Activated CD4-positive, alpha-beta T cell treated with anti-CD3 and anti-CD28 coated beads for 36 hours (primary cell): Measurements from ENCODE around the gene ENGASE. TPM values are rescaled to one million over a fixed set of nuclear protein-coding genes. Genes with fewer than 3 reads are reported as not detected.

Experiments used
- ATAC-seq: fragments of 200-7000 bp; cut with Tn5 transposase; one replicate; pipeline ENCODE4 v1.10.0; 2021; ENCODE audit warnings: mild to moderate bottlenecking, moderate library complexity
- CTCF ChIA-PET: fragments of 350-600 bp; sonication (Branson Sonifier 250); formaldehyde crosslinking; loops from one replicate; lab custom pipeline; 2021; ENCODE audit warnings: antibody characterized with exemption; lab: Charles Lee
- POLR2A ChIA-PET: fragments of 350-600 bp; sonication (Branson Sonifier 250); formaldehyde crosslinking; loops from one replicate; lab custom pipeline; 2021; ENCODE audit warnings: antibody characterized with exemption, inconsistent platforms; lab: Charles Lee
- DNase-seq: peaks from one replicate; pipeline ENCODE4 v3.0.0-alpha.2; 2020
- H3K27ac Mint-ChIP-seq: one replicate; pipeline ENCODE4 v1.8.0; 2021; ENCODE audit warnings: mixed read lengths
- H3K27me3 Mint-ChIP-seq: one replicate; pipeline ENCODE4 v1.8.0; 2021; ENCODE audit warnings: mixed read lengths
- H3K36me3 Mint-ChIP-seq: one replicate; pipeline ENCODE4 v1.8.0; 2021; ENCODE audit warnings: low read depth, mixed read lengths
- H3K4me1 Mint-ChIP-seq: one replicate; pipeline ENCODE4 v1.8.0; 2021; ENCODE audit warnings: mixed read lengths
- H3K4me3 Mint-ChIP-seq: one replicate; pipeline ENCODE4 v1.8.0; 2021; ENCODE audit warnings: mild to moderate bottlenecking, moderate library complexity, mixed read lengths
- H3K9me3 Mint-ChIP-seq: one replicate; pipeline ENCODE4 v1.8.0; 2021; ENCODE audit warnings: low read depth, mixed read lengths
- intact Hi-C, 2 experiments: fragments of 100-400 bp; cut with DNase I in 1 of 2; cut with micrococcal nuclease in 1 of 2; formaldehyde crosslinking; loops; one replicate each; pipeline versions ENCODE4 v1.14.2 to v1.15.1; 2022 to 2024; cut with DNase I, micrococcal nuclease
- total RNA-seq, 2 experiments: library from RNA; stranded (reverse); gene quantifications; one replicate each; pipeline ENCODE4 v1.2.3, GENCODE V29; 2021

The ENGASE gene
- total RNA-seq, 2 experiments from 2014 or later, result 17.3 to 23.7 TPM

GRCh38 chr17:79125503-79125902 is 50.9 kb downstream of the ENGASE start:
- Mint-ChIP-seq H3K27me3 (peaks cover 3% of the 10 kb centered on the region), H3K4me3 (no peak overlapping the region), H3K36me3 (no peaks in the 10 kb centered on the region), H3K9me3 (no peaks in the 10 kb centered on the region), H3K4me1 (no peaks in the 10 kb centered on the region), H3K27ac (no peak overlapping the region)
- ATAC-seq (no peak), DNase-seq (no peak)
- POLR2A ChIA-PET, result no interaction called here
- intact Hi-C loops, result no loop called here
- CTCF ChIA-PET, result no interaction called here

DNA sequence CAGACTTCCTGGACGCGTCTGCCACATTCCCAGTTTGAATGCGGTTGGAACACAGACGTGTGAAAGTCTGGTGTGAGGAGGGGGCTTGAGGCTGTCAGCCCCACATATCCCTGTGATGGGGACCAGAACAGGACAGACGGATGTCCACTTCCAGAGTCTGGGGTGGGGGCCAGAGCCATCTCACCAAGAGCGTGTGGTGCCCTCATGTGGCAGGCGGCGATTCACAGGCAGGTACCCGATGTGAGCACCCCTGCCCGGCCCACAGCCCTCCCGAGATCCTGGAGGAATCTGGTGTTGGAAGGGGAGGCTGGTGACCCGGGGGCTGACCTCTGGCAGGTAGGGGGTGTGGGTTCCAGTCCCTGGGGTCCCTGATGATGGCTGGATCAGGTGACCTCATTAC is 51.5 kb downstream of the ENGASE start:
- POLR2A ChIA-PET, result no interaction called here
- no peaks in the 10 kb centered on the region for H3K4me1 Mint-ChIP-seq

DNA sequence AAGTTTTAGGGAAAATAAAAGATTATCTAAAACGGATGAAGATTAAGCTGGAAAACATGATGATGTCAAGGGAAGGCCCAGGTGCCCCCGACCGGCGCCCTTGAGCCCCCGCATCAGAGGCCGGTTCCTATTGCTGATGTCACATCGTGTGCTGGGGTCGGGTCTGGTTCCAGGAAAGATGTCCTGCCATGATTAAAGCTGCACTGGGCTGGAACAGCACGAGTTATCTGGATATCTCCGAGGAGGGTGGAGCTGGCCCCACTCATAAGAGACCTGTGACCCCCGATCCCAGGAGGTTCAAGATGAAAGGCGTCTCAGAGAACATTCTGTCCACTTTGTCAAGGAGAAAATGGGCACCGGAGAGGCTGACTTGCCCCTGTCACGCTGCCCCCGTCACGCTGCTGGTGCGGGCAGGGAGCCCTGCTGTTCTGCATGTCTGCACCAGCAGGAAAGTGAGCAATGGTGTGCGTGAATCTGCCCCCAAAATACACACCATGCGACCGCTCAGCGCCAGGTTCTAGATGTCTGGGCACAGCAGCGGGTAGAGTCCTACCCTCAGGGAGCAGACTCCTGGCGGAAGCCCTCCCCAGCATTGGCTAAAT is 53.0 kb downstream of the ENGASE start:
- intact Hi-C loops, result no loop called here
- no peak for ATAC-seq
- ChIA-PET POLR2A (no interaction called here), CTCF (interaction anchor here (0.7 kb wide), 1 partner anchor 273 kb away, joined by 3 read pairs; no protein-coding TSS in a partner anchor)
- H3K4me1 Mint-ChIP-seq, result no peaks in the 10 kb centered on the region
- H3K27me3 Mint-ChIP-seq, result peaks cover 3% of the 10 kb centered on the region
- H3K9me3 Mint-ChIP-seq, result no peaks in the 10 kb centered on the region
- H3K4me3 Mint-ChIP-seq, result no peak overlapping the region
- DNase-seq, result no peak
- no peaks in the 10 kb centered on the region for H3K36me3 Mint-ChIP-seq
- H3K27ac Mint-ChIP-seq, result no peak overlapping the region

More for the DNA sequence above, 51.5 kb downstream of the ENGASE start:
- CTCF ChIA-PET, result no interaction called here
- DNase-seq, result peak; percentile 14
- Mint-ChIP-seq H3K4me3 (no peak overlapping the region), H3K36me3 (no peaks in the 10 kb centered on the region), H3K27me3 (peaks cover 3% of the 10 kb centered on the region), H3K27ac (no peak overlapping the region), H3K9me3 (no peaks in the 10 kb centered on the region)
- intact Hi-C loops, result no loop called here
- ATAC-seq, result no peak

DNA sequence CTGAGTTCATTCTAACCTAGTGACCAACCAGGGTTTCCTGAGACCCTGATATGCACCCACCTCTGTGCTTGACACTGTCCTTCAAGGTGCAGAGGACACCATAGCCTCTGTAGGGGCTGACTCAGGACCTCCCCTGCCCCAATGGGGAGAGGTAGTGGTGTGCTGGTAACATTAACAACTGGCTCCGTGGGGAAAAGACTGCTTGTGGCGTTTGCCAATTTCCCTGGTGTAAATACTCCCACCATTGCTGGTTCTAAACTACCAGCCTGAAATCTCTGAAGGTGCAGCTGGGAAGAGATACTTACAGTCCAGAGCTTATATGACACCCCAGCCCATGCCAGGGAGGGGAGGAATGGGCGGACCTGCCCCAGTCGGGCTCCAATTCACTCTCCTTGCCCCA is 54.9 kb downstream of the ENGASE start:
- no peak overlapping the region for H3K4me3 Mint-ChIP-seq
- no peak overlapping the region for H3K27ac Mint-ChIP-seq
- DNase-seq (no peak), ATAC-seq (no peak)
- intact Hi-C loops, result no loop called here
- no peaks in the 10 kb centered on the region for H3K36me3 Mint-ChIP-seq
- peaks cover 3% of the 10 kb centered on the region for H3K27me3 Mint-ChIP-seq
- POLR2A ChIA-PET, result no interaction called here
- H3K4me1 Mint-ChIP-seq, result no peaks in the 10 kb centered on the region
- H3K9me3 Mint-ChIP-seq, result no peaks in the 10 kb centered on the region
- CTCF ChIA-PET, result no interaction called here

GRCh38 chr17:79130536-79131273 is 56.1 kb downstream of the ENGASE start:
- Mint-ChIP-seq H3K36me3 (no peaks in the 10 kb centered on the region), H3K4me3 (no peak overlapping the region), H3K27ac (no peak overlapping the region), H3K4me1 (no peaks in the 10 kb centered on the region), H3K9me3 (no peaks in the 10 kb centered on the region), H3K27me3 (peaks cover 3% of the 10 kb centered on the region)
- POLR2A ChIA-PET, result no interaction called here
- CTCF ChIA-PET, result no interaction called here
- ATAC-seq (no peak), DNase-seq (no peak)
- intact Hi-C loops, result no loop called here

- CTCF ChIA-PET, result no interaction called here
- POLR2A ChIA-PET, result no interaction called here
- peaks cover 4% of the 10 kb centered on the region for H3K27me3 Mint-ChIP-seq
- no peak overlapping the region for H3K27ac Mint-ChIP-seq
- H3K4me3 Mint-ChIP-seq, result no peak overlapping the region
- H3K4me1 Mint-ChIP-seq, result no peaks in the 10 kb centered on the region
- no peaks in the 10 kb centered on the region for H3K9me3 Mint-ChIP-seq
- intact Hi-C loops, result no loop called here
- H3K36me3 Mint-ChIP-seq, result no peaks in the 10 kb centered on the region
- ATAC-seq (no peak), DNase-seq (no peak)
Measured at GRCh38 chr17:79131274-79131635, 56.6 kb downstream of the ENGASE start.

DNA sequence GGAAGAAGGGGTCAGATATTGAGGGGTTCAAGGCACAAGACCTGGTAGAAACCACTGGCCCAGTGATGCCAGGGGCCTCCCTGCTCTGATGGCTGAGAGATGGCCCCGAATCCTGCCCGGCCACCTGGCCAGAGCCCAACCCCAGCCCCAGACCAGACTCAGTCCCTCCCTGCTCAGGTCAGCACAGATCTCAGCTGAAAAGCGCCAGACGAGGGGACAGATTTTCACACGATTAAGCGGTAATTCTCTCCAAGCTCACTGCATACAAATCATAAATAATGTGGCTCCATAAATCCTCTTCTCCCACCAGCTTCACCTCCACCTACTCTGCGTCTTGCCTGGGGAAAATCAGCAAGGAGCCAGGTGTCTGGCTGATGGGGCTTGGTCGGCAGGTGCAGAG is 57.1 kb downstream of the ENGASE start:
- ATAC-seq, result no peak
- intact Hi-C loops, result no loop called here
- Mint-ChIP-seq H3K27me3 (peaks cover 4% of the 10 kb centered on the region), H3K4me1 (no peaks in the 10 kb centered on the region), H3K36me3 (no peaks in the 10 kb centered on the region), H3K4me3 (no peak overlapping the region), H3K9me3 (no peaks in the 10 kb centered on the region), H3K27ac (no peak overlapping the region)
- ChIA-PET CTCF (no interaction called here), POLR2A (no interaction called here)
- DNase-seq, result no peak

- no peaks in the 10 kb centered on the region for H3K4me1 Mint-ChIP-seq
- ATAC-seq (no peak), DNase-seq (no peak)
- no peaks in the 10 kb centered on the region for H3K36me3 Mint-ChIP-seq
- ChIA-PET POLR2A (no interaction called here), CTCF (no interaction called here)
- no peak overlapping the region for H3K4me3 Mint-ChIP-seq
- H3K27ac Mint-ChIP-seq, result no peak overlapping the region
- no peaks in the 10 kb centered on the region for H3K9me3 Mint-ChIP-seq
- H3K27me3 Mint-ChIP-seq, result peaks cover 9% of the 10 kb centered on the region
- intact Hi-C loops, result no loop called here
Measured at GRCh38 chr17:79132271-79133064, 57.8 kb downstream of the ENGASE start.

GRCh38 chr17:79133214-79133613 is 58.6 kb downstream of the ENGASE start:
- Mint-ChIP-seq H3K27me3 (peaks cover 14% of the 10 kb centered on the region), H3K27ac (no peak overlapping the region), H3K9me3 (peaks cover 1% of the 10 kb centered on the region), H3K4me3 (no peak overlapping the region), H3K4me1 (no peaks in the 10 kb centered on the region), H3K36me3 (no peaks in the 10 kb centered on the region)
- intact Hi-C loops, result no loop called here
- no peak for ATAC-seq
- DNase-seq, result no peak
- ChIA-PET CTCF (no interaction called here), POLR2A (no interaction called here)

DNA sequence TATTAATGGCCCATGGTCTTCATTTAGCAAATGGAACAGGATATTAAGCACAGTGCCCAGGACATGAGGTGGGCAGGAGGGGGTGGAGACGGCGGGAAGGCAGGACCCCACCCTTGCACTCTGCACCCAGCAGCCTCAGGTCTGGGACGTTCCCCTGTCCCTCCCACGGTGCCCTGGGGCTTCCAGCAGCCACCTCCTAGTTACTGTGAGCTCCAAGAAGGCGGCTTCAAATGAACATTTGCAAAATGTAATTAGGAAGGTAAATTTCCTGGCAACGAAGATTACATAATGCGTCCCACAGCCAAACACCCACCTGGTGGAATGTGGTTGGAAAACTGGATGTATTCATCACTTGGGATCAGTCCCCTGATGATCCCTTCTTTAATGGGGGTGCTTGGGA is 59.4 kb downstream of the ENGASE start:
- no peak overlapping the region for H3K4me3 Mint-ChIP-seq
- no peaks in the 10 kb centered on the region for H3K4me1 Mint-ChIP-seq
- ATAC-seq, result no peak
- ChIA-PET CTCF (interaction anchor here (0.6 kb wide), 1 partner anchor 76 kb away, joined by 3 read pairs; no protein-coding TSS in a partner anchor), POLR2A (no interaction called here)
- H3K27me3 Mint-ChIP-seq, result peaks cover 17% of the 10 kb centered on the region
- no peaks in the 10 kb centered on the region for H3K36me3 Mint-ChIP-seq
- intact Hi-C loops, result no loop called here
- no peak overlapping the region for H3K27ac Mint-ChIP-seq
- no peak for DNase-seq
- peaks cover 6% of the 10 kb centered on the region for H3K9me3 Mint-ChIP-seq

DNA sequence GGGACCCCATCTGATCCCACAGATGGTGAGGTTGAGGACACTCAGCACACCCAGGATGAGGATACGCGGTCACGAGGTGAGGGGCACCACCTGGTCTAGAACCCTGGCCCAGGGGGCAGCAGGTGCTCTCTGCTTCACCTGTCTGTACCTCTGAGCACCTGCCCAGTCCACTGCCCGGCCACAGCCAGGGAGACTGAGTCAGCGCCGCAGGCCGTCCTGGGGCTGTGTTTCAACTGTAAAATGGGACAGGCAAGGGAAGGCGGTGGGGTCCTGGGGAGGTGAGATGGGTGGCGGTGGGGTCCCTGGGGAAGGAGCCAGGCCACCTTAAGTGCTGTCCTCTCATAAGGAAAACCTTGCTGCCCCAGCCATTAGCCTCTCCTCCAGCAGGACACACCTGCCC is 60.4 kb downstream of the ENGASE start:
- DNase-seq (no peak), ATAC-seq (no peak)
- Mint-ChIP-seq H3K27ac (no peak overlapping the region), H3K9me3 (peaks cover 7% of the 10 kb centered on the region), H3K4me1 (no peaks in the 10 kb centered on the region), H3K4me3 (no peak overlapping the region), H3K36me3 (no peaks in the 10 kb centered on the region), H3K27me3 (peaks cover 17% of the 10 kb centered on the region)
- ChIA-PET POLR2A (no interaction called here), CTCF (no interaction called here)
- intact Hi-C loops, result no loop called here
